ENCODE results near the gene SNX5. TPM values are rescaled to one million over a fixed set of nuclear protein-coding genes. Genes with fewer than 3 reads are reported as not detected.

SNX5 gene
- total RNA-seq, 4 donors from 2014 or later = 49.9 to 114 (median 64.5) TPM

DNA sequence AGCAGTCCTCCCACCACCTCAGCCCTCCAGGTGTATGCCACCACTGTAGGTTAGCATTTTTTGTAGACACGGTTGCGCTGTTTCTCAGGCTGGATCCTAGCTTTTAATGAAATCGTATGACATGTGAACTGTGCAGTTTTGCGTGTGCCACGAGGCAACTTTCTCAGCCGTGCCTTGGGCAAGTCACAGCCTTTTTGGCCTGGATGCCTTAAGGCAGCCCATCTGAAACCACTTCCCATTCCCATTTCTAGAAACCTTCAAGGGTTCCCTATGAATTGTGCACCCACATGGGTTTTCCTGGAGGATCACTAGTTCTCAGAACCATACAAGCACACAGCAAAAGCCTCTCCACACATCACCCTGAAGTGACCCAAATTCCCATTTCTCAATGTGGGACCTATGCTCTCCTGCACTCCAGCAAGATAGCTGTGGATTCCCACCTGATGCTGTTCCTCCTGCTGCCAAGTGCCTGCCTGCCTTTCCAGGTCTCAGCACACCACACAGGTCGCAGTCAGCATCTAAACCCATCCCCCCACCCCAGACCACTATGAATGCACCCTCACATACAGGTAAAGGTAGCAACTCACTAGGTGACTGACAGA is 28.9 kb downstream of the SNX5 start:
- no peak overlapping the region for H3K4me3 ChIP-seq
- H3K27me3 ChIP-seq = no peaks in the 10 kb centered on the region
- WGBS = 58% methylated on average over 7 of the region's 7 CpGs
- H3K36me3 ChIP-seq = peaks cover 40% of the 10 kb centered on the region
- peaks cover 30% of the 10 kb centered on the region for H3K4me1 ChIP-seq
- TF ChIP-seq, protein P1, sequence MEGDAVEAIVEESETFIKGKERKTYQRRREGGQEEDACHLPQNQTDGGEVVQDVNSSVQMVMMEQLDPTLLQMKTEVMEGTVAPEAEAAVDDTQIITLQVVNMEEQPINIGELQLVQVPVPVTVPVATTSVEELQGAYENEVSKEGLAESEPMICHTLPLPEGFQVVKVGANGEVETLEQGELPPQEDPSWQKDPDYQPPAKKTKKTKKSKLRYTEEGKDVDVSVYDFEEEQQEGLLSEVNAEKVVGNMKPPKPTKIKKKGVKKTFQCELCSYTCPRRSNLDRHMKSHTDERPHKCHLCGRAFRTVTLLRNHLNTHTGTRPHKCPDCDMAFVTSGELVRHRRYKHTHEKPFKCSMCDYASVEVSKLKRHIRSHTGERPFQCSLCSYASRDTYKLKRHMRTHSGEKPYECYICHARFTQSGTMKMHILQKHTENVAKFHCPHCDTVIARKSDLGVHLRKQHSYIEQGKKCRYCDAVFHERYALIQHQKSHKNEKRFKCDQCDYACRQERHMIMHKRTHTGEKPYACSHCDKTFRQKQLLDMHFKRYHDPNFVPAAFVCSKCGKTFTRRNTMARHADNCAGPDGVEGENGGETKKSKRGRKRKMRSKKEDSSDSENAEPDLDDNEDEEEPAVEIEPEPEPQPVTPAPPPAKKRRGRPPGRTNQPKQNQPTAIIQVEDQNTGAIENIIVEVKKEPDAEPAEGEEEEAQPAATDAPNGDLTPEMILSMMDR (IDR thresholded peaks at IDR 0.05) = no peak
- no peak for TF ChIP-seq EP300 (IDR thresholded peaks at IDR 0.05)
- no peak for TF ChIP-seq POLR2A (IDR thresholded peaks at IDR 0.05)
- no peak for TF ChIP-seq POLR2AphosphoS5 (IDR thresholded peaks at IDR 0.05)
- H3K27ac ChIP-seq = no peak overlapping the region
- no peak for DNase-seq (ENCODE audit: low spot score in 2 of 2)
- no peaks in the 10 kb centered on the region for H3K9me3 ChIP-seq

DNA sequence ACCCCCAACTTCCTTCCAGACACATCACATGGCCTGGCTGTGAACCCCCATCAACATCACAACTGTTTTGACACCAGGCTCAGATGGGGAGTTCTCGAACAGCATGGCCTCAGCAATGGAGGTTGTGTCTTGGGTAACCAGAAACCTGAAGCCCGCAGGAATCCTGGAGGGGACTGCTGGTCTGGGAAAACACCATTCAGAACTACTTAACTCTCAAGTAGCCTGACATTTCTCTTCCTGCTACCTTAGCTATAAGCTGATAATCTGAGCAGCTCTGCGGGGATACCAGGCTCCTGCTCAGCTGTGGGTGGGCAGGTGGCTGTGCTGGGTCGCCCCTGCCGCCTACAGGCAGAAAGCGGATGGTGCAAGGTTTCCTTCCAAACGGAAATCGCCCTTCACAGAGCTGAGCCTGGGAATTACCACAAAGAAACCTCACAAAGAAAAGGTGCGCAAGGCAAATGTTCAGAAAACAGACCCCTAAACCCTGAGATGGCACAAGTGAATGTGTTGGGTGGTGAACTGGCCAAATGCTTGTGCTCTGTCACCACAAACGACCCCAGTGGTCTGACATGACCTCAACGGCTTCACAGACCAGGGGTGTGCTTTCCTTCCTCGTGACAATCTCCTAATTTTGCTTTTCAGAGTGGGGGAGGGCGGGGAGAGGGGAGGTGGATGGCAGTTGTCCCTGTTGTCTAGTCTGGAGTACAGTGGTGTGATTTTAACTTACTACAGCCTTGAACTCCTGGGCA is 29.5 kb downstream of the SNX5 start:
- TF ChIP-seq POLR2A (IDR thresholded peaks at IDR 0.05) (no peak), EP300 (IDR thresholded peaks at IDR 0.05) (no peak), POLR2AphosphoS5 (IDR thresholded peaks at IDR 0.05) (no peak)
- TF ChIP-seq, protein P1 (IDR thresholded peaks at IDR 0.05) = peak; percentile 70 to 85
- peaks cover 34% of the 10 kb centered on the region for H3K36me3 ChIP-seq
- DNase-seq (ENCODE audit: low spot score in 2 of 2) = no peak
- H3K27ac ChIP-seq = no peak overlapping the region
- H3K4me1 ChIP-seq = peaks cover 30% of the 10 kb centered on the region
- no peaks in the 10 kb centered on the region for H3K9me3 ChIP-seq
- H3K4me3 ChIP-seq = no peak overlapping the region
- H3K27me3 ChIP-seq = no peaks in the 10 kb centered on the region
- 30% methylated on average over 11 of the region's 13 CpGs for WGBS

DNA sequence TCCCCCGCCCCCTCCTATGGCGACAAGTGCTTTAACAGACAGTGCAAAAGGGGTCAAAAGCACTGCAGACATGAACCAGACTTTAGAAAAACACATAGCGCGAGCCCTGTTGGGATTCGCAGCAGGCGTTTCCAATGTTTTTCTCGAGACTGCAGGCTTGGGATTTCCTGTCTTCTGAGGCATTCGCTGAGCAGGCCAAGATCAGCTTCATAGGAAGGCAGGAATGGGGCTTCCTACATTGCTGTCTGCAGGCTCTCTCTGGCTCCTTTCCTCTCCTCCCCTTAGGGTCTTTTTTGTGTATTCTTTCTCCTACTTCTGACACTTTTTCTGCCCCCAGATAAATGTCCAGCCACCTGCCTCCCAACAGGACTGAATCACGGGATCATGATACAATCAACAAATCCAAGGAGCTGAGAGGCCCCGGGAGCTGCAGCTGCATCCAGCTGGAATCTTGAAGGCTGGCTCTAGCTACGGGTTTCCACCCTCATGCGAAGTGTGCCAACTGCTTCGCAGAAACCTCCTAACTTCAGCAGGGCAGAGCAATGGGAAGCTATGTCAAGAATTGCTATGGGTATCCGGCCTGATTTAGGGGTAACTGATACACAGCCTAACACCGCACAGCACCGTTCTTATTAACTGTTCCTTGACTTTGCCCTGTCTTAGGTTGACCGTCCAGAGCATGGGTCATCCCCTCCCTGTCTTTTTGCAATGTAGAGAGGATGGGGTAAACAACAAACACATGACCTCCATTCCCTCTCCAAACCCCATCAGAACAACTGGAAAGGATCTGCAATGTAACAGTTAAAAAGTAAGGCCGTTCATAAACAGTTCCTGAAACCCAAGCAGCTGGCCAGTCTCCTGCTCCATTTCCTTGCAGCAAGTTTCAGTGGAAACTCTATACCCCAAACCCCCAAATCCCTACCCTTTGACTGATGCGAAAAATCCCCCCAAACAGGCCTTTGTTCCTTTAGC is 31.5 kb downstream of the SNX5 start:
- H3K27me3 ChIP-seq = no peaks in the 10 kb centered on the region
- no peak for DNase-seq (ENCODE audit: low spot score in 2 of 2)
- WGBS = 34% methylated on average over 19 of the region's 19 CpGs
- TF ChIP-seq POLR2AphosphoS5 (IDR thresholded peaks at IDR 0.05) (no peak), EP300 (IDR thresholded peaks at IDR 0.05) (no peak), POLR2A (IDR thresholded peaks at IDR 0.05) (no peak)
- TF ChIP-seq, protein P1 (IDR thresholded peaks at IDR 0.05) = no peak
- H3K9me3 ChIP-seq = no peaks in the 10 kb centered on the region
- peaks cover 30% of the 10 kb centered on the region for H3K4me1 ChIP-seq
- H3K27ac ChIP-seq = peak overlapping the region; percentile 43
- no peak overlapping the region for H3K4me3 ChIP-seq
- peaks cover 14% of the 10 kb centered on the region for H3K36me3 ChIP-seq

DNA sequence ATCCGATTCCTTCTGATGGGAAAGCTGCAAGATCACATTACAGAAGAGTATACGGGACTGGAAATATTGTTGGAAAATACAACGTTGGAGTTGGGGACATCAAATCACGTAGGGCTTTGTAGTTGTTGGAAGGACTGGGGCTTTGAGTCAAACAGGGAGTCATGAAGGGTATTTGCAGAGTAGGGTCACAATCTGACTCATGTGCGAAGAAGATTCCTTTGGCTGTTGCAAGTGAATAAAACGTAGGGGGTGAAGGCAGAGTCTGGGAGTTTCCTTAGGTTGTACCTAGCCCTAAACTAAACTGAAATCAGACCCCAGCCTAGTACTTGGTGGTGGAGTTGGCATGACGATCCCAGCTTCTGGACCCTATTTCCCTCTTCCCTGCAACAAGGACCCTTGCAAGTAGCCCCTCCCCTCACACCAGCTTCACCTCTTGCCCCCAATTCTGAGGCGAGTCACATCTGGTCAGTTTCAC is 32.3 kb downstream of the SNX5 start:
- H3K4me3 ChIP-seq = no peak overlapping the region
- TF ChIP-seq EP300 (IDR thresholded peaks at IDR 0.05) (no peak), POLR2AphosphoS5 (IDR thresholded peaks at IDR 0.05) (no peak), POLR2A (IDR thresholded peaks at IDR 0.05) (no peak)
- TF ChIP-seq, protein P1 (IDR thresholded peaks at IDR 0.05) = no peak
- peak overlapping the region; percentile 43 for H3K27ac ChIP-seq
- H3K9me3 ChIP-seq = no peaks in the 10 kb centered on the region
- no peak for DNase-seq (ENCODE audit: low spot score in 2 of 2)
- WGBS = 58% methylated on average over 8 of the region's 8 CpGs
- H3K36me3 ChIP-seq = peaks cover 7% of the 10 kb centered on the region
- H3K27me3 ChIP-seq = no peaks in the 10 kb centered on the region
- peaks cover 30% of the 10 kb centered on the region for H3K4me1 ChIP-seq

Data from suprapubic skin (tissue), 4 donors.